ENCODE data around the gene CD79B. TPM values are rescaled to one million over a fixed set of nuclear protein-coding genes. Genes with fewer than 3 reads are reported as not detected.

The CD79B gene
- total and polyA plus RNA-seq, 2 experiments from 2014 or later: 1.3 to 2.5 TPM

GRCh38 chr17:63960006-63960405 is 27.9 kb upstream of the CD79B start (continued):
- TF ChIP-seq CTCF (conservative IDR thresholded peaks at IDR 0.05; ENCODE audit: low read depth in 2 of 2) (no peak), STAT1 (IDR thresholded peaks at IDR 0.05; ENCODE audit: unreplicated experiment) (no peak)

DNA sequence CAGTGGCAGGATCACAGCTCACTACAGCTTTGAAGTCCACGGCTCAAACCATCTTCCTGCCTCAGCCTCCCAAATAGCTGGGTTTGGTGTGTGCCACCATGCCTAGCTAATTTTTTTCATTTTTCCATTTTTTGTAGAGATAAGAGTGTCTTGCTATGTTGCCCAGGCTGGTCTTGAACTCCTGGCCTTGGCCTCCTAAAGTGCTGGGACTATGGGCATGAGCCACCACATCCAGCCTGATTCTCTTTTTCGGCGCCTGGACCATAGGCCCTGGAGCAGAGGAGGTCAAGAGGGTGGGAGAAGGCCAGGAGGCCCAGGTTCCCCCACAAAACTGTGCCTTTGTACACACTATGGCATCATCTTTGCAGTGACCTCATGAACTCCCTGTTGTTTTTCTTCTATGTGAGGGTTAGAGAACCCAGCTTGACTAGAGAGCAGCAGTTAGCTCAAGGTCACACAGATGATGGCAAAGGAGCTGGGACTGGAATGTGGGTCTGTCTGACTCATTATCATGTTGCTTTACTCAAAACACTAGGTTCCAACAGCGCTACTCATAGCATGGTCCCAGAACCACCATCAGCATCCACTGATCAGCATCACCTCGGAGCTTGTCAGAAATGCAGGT is 24.3 kb upstream of the CD79B start:
- no peak overlapping the region for H2AFZ ChIP-seq
- ATAC-seq (no peak), DNase-seq (ENCODE audit: low spot score) (no peak)
- H3K27ac Mint-ChIP-seq: no peak overlapping the region
- H3K4me1 Mint-ChIP-seq: peaks cover 12% of the 10 kb centered on the region
- peaks cover 10% of the 10 kb centered on the region; the same call in 1 of the 2 replicates for H3K4me1 ChIP-seq (ENCODE audit: insufficient read depth)
- H3K4me3 ChIP-seq: no peak overlapping the region
- no peaks in the 10 kb centered on the region for H3K27me3 ChIP-seq (ENCODE audit: insufficient read depth)
- H3K4me2 ChIP-seq: no peak overlapping the region
- no peak overlapping the region for H3K4me3 Mint-ChIP-seq
- no peaks in the 10 kb centered on the region for H4K20me1 ChIP-seq (replicated peaks; ENCODE audit: insufficient read depth)
- no peaks in the 10 kb centered on the region for H3K36me3 ChIP-seq (ENCODE audit: insufficient read depth)
- peaks cover 13% of the 10 kb centered on the region; the same call in 2 of the 3 replicates for H3K36me3 Mint-ChIP-seq (ENCODE audit: low read depth)
- H3K79me2 ChIP-seq (replicated peaks; ENCODE audit: insufficient read depth): no peaks in the 10 kb centered on the region
- TF ChIP-seq ZNF462 (CRISPR knock-in tag; IDR thresholded peaks at IDR 0.05): no peak
- no peak for TF ChIP-seq JUNB (IDR thresholded peaks at IDR 0.05; ENCODE audit: unreplicated experiment)
- no peak for TF ChIP-seq EZH2phosphoT487 (IDR thresholded peaks at IDR 0.05; ENCODE audit: unreplicated experiment)
- no peak for TF ChIP-seq STAT1 (IDR thresholded peaks at IDR 0.05; ENCODE audit: unreplicated experiment)
- no peak for TF ChIP-seq ZNF114 (CRISPR knock-in tag; IDR thresholded peaks at IDR 0.05)
- TF ChIP-seq ETS1 (IDR thresholded peaks at IDR 0.05): no peak
- TF ChIP-seq, protein P1, sequence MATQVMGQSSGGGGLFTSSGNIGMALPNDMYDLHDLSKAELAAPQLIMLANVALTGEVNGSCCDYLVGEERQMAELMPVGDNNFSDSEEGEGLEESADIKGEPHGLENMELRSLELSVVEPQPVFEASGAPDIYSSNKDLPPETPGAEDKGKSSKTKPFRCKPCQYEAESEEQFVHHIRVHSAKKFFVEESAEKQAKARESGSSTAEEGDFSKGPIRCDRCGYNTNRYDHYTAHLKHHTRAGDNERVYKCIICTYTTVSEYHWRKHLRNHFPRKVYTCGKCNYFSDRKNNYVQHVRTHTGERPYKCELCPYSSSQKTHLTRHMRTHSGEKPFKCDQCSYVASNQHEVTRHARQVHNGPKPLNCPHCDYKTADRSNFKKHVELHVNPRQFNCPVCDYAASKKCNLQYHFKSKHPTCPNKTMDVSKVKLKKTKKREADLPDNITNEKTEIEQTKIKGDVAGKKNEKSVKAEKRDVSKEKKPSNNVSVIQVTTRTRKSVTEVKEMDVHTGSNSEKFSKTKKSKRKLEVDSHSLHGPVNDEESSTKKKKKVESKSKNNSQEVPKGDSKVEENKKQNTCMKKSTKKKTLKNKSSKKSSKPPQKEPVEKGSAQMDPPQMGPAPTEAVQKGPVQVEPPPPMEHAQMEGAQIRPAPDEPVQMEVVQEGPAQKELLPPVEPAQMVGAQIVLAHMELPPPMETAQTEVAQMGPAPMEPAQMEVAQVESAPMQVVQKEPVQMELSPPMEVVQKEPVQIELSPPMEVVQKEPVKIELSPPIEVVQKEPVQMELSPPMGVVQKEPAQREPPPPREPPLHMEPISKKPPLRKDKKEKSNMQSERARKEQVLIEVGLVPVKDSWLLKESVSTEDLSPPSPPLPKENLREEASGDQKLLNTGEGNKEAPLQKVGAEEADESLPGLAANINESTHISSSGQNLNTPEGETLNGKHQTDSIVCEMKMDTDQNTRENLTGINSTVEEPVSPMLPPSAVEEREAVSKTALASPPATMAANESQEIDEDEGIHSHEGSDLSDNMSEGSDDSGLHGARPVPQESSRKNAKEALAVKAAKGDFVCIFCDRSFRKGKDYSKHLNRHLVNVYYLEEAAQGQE (IDR thresholded peaks at IDR 0.05; ENCODE audit: unreplicated experiment): no peak
- no peak for TF ChIP-seq POLR2AphosphoS5 (IDR thresholded peaks at IDR 0.05; ENCODE audit: low read depth)
- no peak for TF ChIP-seq NANOG (IDR thresholded peaks at IDR 0.05; ENCODE audit: borderline replicate concordance)
- no peaks in the 10 kb centered on the region; the same call in 2 of the 3 replicates for H3K9me3 Mint-ChIP-seq
- no peak overlapping the region for H3K27ac ChIP-seq (ENCODE audit: low read depth)
- H3F3A ChIP-seq (replicated peaks; ENCODE audit: low read depth): no peaks in the 10 kb centered on the region
- peaks cover 9% of the 10 kb centered on the region for H3K27me3 Mint-ChIP-seq (ENCODE audit: insufficient read depth, low read depth, poor library complexity)
- no peaks in the 10 kb centered on the region for H3K9me2 ChIP-seq (ENCODE audit: insufficient read depth)

Measured in GM23338 (cell line).